Measurements from ENCODE around the gene DLG5. TPM values are rescaled to one million over a fixed set of nuclear protein-coding genes. Genes with fewer than 3 reads are reported as not detected.

Gene DLG5
- total RNA-seq, 4 donors from 2014 or later, result 52.0 to 127 (median 56.3) TPM

GRCh38 chr10:77961668-77962067 is 35.1 kb upstream of the DLG5 start:
- Histone ChIP-seq H3K9me3 (no peaks in the 10 kb centered on the region), H3K27ac (no peak overlapping the region), H3K36me3 (no peaks in the 10 kb centered on the region), H3K4me1 (peaks cover 0 to 36% (median 0%) of the 10 kb centered on the region in 3 donors), H3K27me3 (no peaks in the 10 kb centered on the region), H3K4me3 (no peak overlapping the region)
- no peak for ATAC-seq
- WGBS, 2 donors (ENCODE audit: low coverage in 1 of 2), result 98 to 100% methylated on average over 1 to 6 of the region's 6 CpGs
- TF ChIP-seq POLR2AphosphoS5 (IDR thresholded peaks at IDR 0.05) (no peak), POLR2A (IDR thresholded peaks at IDR 0.05) (no peak), CTCF (IDR thresholded peaks at IDR 0.05) (no peak)

- Histone ChIP-seq H3K4me3 (no peak overlapping the region), H3K4me1 (peaks cover 0 to 36% (median 0%) of the 10 kb centered on the region in 3 donors), H3K9me3 (no peaks in the 10 kb centered on the region), H3K36me3 (no peaks in the 10 kb centered on the region), H3K27me3 (no peaks in the 10 kb centered on the region), H3K27ac (no peak overlapping the region)
- WGBS, 2 donors (ENCODE audit: low coverage in 1 of 2), result 82 to 98% methylated on average over 5 of the region's 6 CpGs
- ATAC-seq, result no peak
- TF ChIP-seq POLR2A (IDR thresholded peaks at IDR 0.05) (no peak), CTCF (IDR thresholded peaks at IDR 0.05) (no peak), POLR2AphosphoS5 (IDR thresholded peaks at IDR 0.05) (no peak)
These were observed 34.3 kb upstream of the DLG5 start for GRCh38 chr10:77960829-77961329.

GRCh38 chr10:77959887-77960455 is 33.4 kb upstream of the DLG5 start:
- H3K27me3 ChIP-seq, result no peaks in the 10 kb centered on the region
- ATAC-seq, result peak; percentile 38
- peak overlapping the region; percentile 27 to 75 (median 70) for H3K27ac ChIP-seq
- no peak overlapping the region for H3K4me3 ChIP-seq
- no peaks in the 10 kb centered on the region for H3K36me3 ChIP-seq
- TF ChIP-seq POLR2A (IDR thresholded peaks at IDR 0.05) (no peak), CTCF (IDR thresholded peaks at IDR 0.05) (peak in 2 of 4 experiments; percentile 25 to 31), EP300 (IDR thresholded peaks at IDR 0.05) (no peak), POLR2AphosphoS5 (IDR thresholded peaks at IDR 0.05) (no peak)
- H3K4me1 ChIP-seq, result peaks cover 0 to 36% (median 0%) of the 10 kb centered on the region in 3 donors
- H3K9me3 ChIP-seq, result no peaks in the 10 kb centered on the region
- WGBS, 2 donors (ENCODE audit: low coverage in 1 of 2), result 22 to 79% methylated on average over 7 to 8 of the region's 8 CpGs

GRCh38 chr10:77959384-77959783 is 32.8 kb upstream of the DLG5 start:
- no peaks in the 10 kb centered on the region for H3K36me3 ChIP-seq
- H3K9me3 ChIP-seq, result no peaks in the 10 kb centered on the region
- peaks cover 0 to 36% (median 0%) of the 10 kb centered on the region in 3 donors for H3K4me1 ChIP-seq
- no peak overlapping the region for H3K4me3 ChIP-seq
- no peak for TF ChIP-seq POLR2A (IDR thresholded peaks at IDR 0.05)
- no peak for TF ChIP-seq CTCF (IDR thresholded peaks at IDR 0.05)
- no peak for TF ChIP-seq EP300 (IDR thresholded peaks at IDR 0.05)
- peak; percentile 77 for TF ChIP-seq POLR2AphosphoS5 (IDR thresholded peaks at IDR 0.05)
- H3K27me3 ChIP-seq, result no peaks in the 10 kb centered on the region
- ATAC-seq, result peak; percentile 59
- 12 to 23% methylated on average over 2 to 4 of the region's 4 CpGs for WGBS, 2 donors (ENCODE audit: low coverage in 1 of 2)
- H3K27ac ChIP-seq, result peak overlapping the region; percentile 27 to 75 (median 70)

- Histone ChIP-seq H3K9me3 (peaks cover 0 to 31% (median 0%) of the 10 kb centered on the region in 3 donors), H3K4me3 (no peak overlapping the region), H3K27ac (no peak overlapping the region), H3K27me3 (no peaks in the 10 kb centered on the region), H3K4me1 (peaks cover 0 to 20% (median 0%) of the 10 kb centered on the region in 3 donors), H3K36me3 (no peaks in the 10 kb centered on the region)
- TF ChIP-seq EP300 (IDR thresholded peaks at IDR 0.05), result no peak
- TF ChIP-seq POLR2A (IDR thresholded peaks at IDR 0.05), result no peak
- no peak for TF ChIP-seq CTCF (IDR thresholded peaks at IDR 0.05)
- TF ChIP-seq POLR2AphosphoS5 (IDR thresholded peaks at IDR 0.05), result no peak
- WGBS, 2 donors (ENCODE audit: low coverage in 1 of 2), result 80 to 100% methylated on average over 1 of the region's 1 CpG
- ATAC-seq, result no peak
These were observed 28.6 kb upstream of the DLG5 start for GRCh38 chr10:77955136-77955535.

Data from gastroesophageal sphincter (tissue), 4 donors.